WTC11 (cell line): ENCODE measurements around the gene ADGRA1. TPM values are rescaled to one million over a fixed set of nuclear protein-coding genes. Genes with fewer than 3 reads are reported as not detected.

Experiments
- ATAC-seq: fragments of 200-7000 bp; cut with Tn5 transposase; 2 replicates; pipeline ENCODE4 v1.10.0; 2021; ENCODE audit warnings: mild to moderate bottlenecking, moderate library complexity
- CTCF ChIA-PET: fragments of 300-600 bp; sonication (Branson Sonifier 250); formaldehyde crosslinking; loops from one replicate; lab custom pipeline; 2021; ENCODE audit warnings: antibody characterized with exemption; lab: Charles Lee
- POLR2A ChIA-PET: fragments of 350-600 bp; sonication (Branson Sonifier 250); formaldehyde crosslinking; loops from one replicate; lab custom pipeline; 2021; ENCODE audit warnings: antibody characterized with exemption; lab: Charles Lee
- DNase-seq: peaks from one replicate; pipeline ENCODE4 v3.0.0; 2021; ENCODE audit warnings: low spot score
- H3K27ac Mint-ChIP-seq: 2 replicates; pipeline ENCODE4 v1.8.0; 2021; ENCODE audit warnings: mixed read lengths
- H3K27me3 Mint-ChIP-seq: 2 replicates; pipeline ENCODE4 v1.8.0; 2021; ENCODE audit warnings: low read depth, mild to moderate bottlenecking, moderate library complexity, mixed read lengths
- H3K36me3 Mint-ChIP-seq: 2 replicates; pipeline ENCODE4 v1.8.0; 2021; ENCODE audit warnings: mixed read lengths
- H3K4me1 Mint-ChIP-seq: 2 replicates; pipeline ENCODE4 v1.8.0; 2022; ENCODE audit warnings: mixed read lengths
- H3K4me3 Mint-ChIP-seq: 2 replicates; pipeline ENCODE4 v1.8.0; 2021; ENCODE audit warnings: mild to moderate bottlenecking, moderate library complexity, mixed read lengths
- H3K9me3 Mint-ChIP-seq: 2 replicates; pipeline ENCODE4 v1.8.0; 2021; ENCODE audit warnings: mixed read lengths
- AR ChIP-seq: fragments of 250-450 bp; sonication (Bioruptor Pico); IDR thresholded peaks from 2 replicates; pipeline ENCODE4 v1.9.0; 2021; ENCODE audit warnings: mild to moderate bottlenecking
- ATF6 ChIP-seq: sonication (generic); formaldehyde crosslinking; IDR thresholded peaks from 2 replicates; pipeline ENCODE4 v1.8.1; 2023; ENCODE audit warnings: mild to moderate bottlenecking, missing genetic modification reagents
- CBFB ChIP-seq: sonication (generic); formaldehyde crosslinking; IDR thresholded peaks from 2 replicates; pipeline ENCODE4 v1.8.1; 2022; ENCODE audit warnings: mild to moderate bottlenecking, low read depth, missing genetic modification reagents
- CREM ChIP-seq: sonication (generic); formaldehyde crosslinking; IDR thresholded peaks from 2 replicates; pipeline ENCODE4 v1.8.1; 2022; ENCODE audit warnings: mild to moderate bottlenecking, missing genetic modification reagents, moderate library complexity
- ESRRA ChIP-seq: sonication (generic); formaldehyde crosslinking; IDR thresholded peaks from 2 replicates; pipeline ENCODE4 v1.8.1; 2022; ENCODE audit warnings: mild to moderate bottlenecking, missing genetic modification reagents, borderline replicate concordance
- MAX ChIP-seq: sonication (generic); formaldehyde crosslinking; IDR thresholded peaks from 2 replicates; pipeline ENCODE4 v1.8.0; 2022; ENCODE audit warnings: mild to moderate bottlenecking, missing genetic modification reagents
- NFYB ChIP-seq: sonication (generic); formaldehyde crosslinking; conservative IDR thresholded peaks from 2 replicates; pipeline ENCODE4 v1.8.0; 2022; ENCODE audit warnings: low read depth, missing genetic modification reagents
- RORB ChIP-seq: fragments of 250-450 bp; sonication (Bioruptor Pico); IDR thresholded peaks from 2 replicates; pipeline ENCODE4 v1.9.0; 2021; ENCODE audit warnings: mild to moderate bottlenecking
- SMAD4 ChIP-seq: sonication (generic); formaldehyde crosslinking; IDR thresholded peaks from 2 replicates; pipeline ENCODE4 v1.8.0; 2022; ENCODE audit warnings: mild to moderate bottlenecking, missing genetic modification reagents
- ZNF532 ChIP-seq: fragments of 250-450 bp; sonication (Bioruptor Pico); IDR thresholded peaks from 2 replicates; pipeline ENCODE4 v1.9.0; 2021; ENCODE audit warnings: mild to moderate bottlenecking, borderline replicate concordance
- total RNA-seq: library from RNA; stranded (reverse); gene quantifications from 3 replicates; pipeline ENCODE4 v1.2.3, GENCODE V29; 2021
- TF ChIP-seq, protein P1 (sequence below): sonication (generic); formaldehyde crosslinking; IDR thresholded peaks from 2 replicates; pipeline ENCODE4 v1.8.1; 2022; ENCODE audit warnings: mild to moderate bottlenecking, moderate library complexity, missing genetic modification reagents
- TF ChIP-seq, protein P2 (sequence below): fragments of 200-600 bp; IDR thresholded peaks from 2 replicates; pipeline ENCODE4 v1.8.0; 2022; ENCODE audit warnings: antibody characterized with exemption
- TF ChIP-seq, protein P3 (sequence below): sonication (generic); formaldehyde crosslinking; IDR thresholded peaks from 2 replicates; pipeline ENCODE4 v1.8.1; 2022; ENCODE audit warnings: mild to moderate bottlenecking, missing genetic modification reagents, moderate library complexity, borderline replicate concordance
- TF ChIP-seq, protein P4 (sequence below): fragments of 250-450 bp; sonication (Bioruptor Pico); IDR thresholded peaks from 2 replicates; pipeline ENCODE4 v1.9.0; 2021; ENCODE audit warnings: mild to moderate bottlenecking
- TF ChIP-seq, protein P5 (sequence below): sonication (generic); formaldehyde crosslinking; IDR thresholded peaks from 2 replicates; pipeline ENCODE4 v1.8.0; 2022; ENCODE audit warnings: mild to moderate bottlenecking, missing genetic modification reagents

ADGRA1 gene
- total RNA-seq, 1 experiment from 2014 or later = 0.20 TPM

DNA sequence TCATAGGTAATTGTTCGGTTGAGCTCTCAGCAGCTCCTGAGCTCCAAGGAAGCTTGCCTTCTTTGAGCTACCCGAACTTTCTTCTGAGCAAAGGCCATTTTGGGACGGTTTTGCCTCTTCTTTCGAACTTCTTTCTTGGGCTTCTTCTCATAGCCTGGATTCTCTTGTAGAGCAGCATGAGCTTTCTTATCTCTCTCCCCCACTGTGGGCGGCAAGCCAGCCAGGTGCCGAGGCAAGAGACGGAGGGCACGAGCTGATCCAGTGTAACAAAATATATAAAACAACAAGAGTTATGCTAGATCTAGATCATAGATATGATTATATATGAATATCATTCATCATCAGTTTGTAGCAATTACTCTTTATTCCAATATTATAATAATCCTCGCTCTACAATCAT is 55.8 kb downstream of the ADGRA1 start:
- TF ChIP-seq RORB (CRISPR knock-in tag) (no peak), CBFB (CRISPR knock-in tag) (no peak)
- TF ChIP-seq, protein P1, sequence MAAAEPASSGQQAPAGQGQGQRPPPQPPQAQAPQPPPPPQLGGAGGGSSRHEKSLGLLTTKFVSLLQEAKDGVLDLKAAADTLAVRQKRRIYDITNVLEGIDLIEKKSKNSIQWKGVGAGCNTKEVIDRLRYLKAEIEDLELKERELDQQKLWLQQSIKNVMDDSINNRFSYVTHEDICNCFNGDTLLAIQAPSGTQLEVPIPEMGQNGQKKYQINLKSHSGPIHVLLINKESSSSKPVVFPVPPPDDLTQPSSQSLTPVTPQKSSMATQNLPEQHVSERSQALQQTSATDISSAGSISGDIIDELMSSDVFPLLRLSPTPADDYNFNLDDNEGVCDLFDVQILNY (CRISPR knock-in tag) = no peak
- Mint-ChIP-seq H3K4me3 (no peak overlapping the region), H3K4me1 (peaks cover 32% of the 10 kb centered on the region), H3K27me3 (peaks cover 5% of the 10 kb centered on the region; the same call in 1 of the 2 replicates), H3K27ac (no peak overlapping the region), H3K9me3 (peaks cover 19% of the 10 kb centered on the region), H3K36me3 (peaks cover 20% of the 10 kb centered on the region)
- CTCF ChIA-PET = interaction anchor here (0.5 to 2.5 kb wide), 26 partner anchors 9 to 239 kb away, joined by 3 to 19 read pairs (median 5); no protein-coding TSS in a partner anchor
- DNase-seq (no peak), ATAC-seq (no peak)
- POLR2A ChIA-PET = no interaction called here

GRCh38 chr10:133144771-133145170 is 57.0 kb downstream of the ADGRA1 start:
- Mint-ChIP-seq H3K4me1 (peaks cover 38% of the 10 kb centered on the region), H3K27ac (peak overlapping the region; percentile 50; the same call in 1 of the 2 replicates), H3K4me3 (no peak overlapping the region; the same call in 1 of the 2 replicates), H3K9me3 (peaks cover 31% of the 10 kb centered on the region), H3K27me3 (peaks cover 5% of the 10 kb centered on the region; the same call in 1 of the 2 replicates), H3K36me3 (peaks cover 33% of the 10 kb centered on the region)
- ChIA-PET CTCF (interaction anchor here (1.1 to 2.5 kb wide), 6 partner anchors 14 to 206 kb away, joined by 3 to 12 read pairs (median 7); no protein-coding TSS in a partner anchor), POLR2A (no interaction called here)
- TF ChIP-seq, protein P1 (CRISPR knock-in tag) = no peak
- TF ChIP-seq, protein P2, sequence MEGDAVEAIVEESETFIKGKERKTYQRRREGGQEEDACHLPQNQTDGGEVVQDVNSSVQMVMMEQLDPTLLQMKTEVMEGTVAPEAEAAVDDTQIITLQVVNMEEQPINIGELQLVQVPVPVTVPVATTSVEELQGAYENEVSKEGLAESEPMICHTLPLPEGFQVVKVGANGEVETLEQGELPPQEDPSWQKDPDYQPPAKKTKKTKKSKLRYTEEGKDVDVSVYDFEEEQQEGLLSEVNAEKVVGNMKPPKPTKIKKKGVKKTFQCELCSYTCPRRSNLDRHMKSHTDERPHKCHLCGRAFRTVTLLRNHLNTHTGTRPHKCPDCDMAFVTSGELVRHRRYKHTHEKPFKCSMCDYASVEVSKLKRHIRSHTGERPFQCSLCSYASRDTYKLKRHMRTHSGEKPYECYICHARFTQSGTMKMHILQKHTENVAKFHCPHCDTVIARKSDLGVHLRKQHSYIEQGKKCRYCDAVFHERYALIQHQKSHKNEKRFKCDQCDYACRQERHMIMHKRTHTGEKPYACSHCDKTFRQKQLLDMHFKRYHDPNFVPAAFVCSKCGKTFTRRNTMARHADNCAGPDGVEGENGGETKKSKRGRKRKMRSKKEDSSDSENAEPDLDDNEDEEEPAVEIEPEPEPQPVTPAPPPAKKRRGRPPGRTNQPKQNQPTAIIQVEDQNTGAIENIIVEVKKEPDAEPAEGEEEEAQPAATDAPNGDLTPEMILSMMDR = no peak
- TF ChIP-seq ATF6 (CRISPR knock-in tag) (no peak), AR (CRISPR knock-in tag) (no peak), SMAD4 (CRISPR knock-in tag) (no peak), ZNF532 (CRISPR knock-in tag) (no peak), NFYB (no peak), CREM (CRISPR knock-in tag) (no peak), MAX (CRISPR knock-in tag) (no peak), ESRRA (CRISPR knock-in tag) (no peak)
- TF ChIP-seq, protein P3, sequence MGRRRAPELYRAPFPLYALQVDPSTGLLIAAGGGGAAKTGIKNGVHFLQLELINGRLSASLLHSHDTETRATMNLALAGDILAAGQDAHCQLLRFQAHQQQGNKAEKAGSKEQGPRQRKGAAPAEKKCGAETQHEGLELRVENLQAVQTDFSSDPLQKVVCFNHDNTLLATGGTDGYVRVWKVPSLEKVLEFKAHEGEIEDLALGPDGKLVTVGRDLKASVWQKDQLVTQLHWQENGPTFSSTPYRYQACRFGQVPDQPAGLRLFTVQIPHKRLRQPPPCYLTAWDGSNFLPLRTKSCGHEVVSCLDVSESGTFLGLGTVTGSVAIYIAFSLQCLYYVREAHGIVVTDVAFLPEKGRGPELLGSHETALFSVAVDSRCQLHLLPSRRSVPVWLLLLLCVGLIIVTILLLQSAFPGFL (CRISPR knock-in tag) = no peak
- TF ChIP-seq, protein P4, sequence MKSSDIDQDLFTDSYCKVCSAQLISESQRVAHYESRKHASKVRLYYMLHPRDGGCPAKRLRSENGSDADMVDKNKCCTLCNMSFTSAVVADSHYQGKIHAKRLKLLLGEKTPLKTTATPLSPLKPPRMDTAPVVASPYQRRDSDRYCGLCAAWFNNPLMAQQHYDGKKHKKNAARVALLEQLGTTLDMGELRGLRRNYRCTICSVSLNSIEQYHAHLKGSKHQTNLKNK (CRISPR knock-in tag) = no peak
- TF ChIP-seq, protein P5, sequence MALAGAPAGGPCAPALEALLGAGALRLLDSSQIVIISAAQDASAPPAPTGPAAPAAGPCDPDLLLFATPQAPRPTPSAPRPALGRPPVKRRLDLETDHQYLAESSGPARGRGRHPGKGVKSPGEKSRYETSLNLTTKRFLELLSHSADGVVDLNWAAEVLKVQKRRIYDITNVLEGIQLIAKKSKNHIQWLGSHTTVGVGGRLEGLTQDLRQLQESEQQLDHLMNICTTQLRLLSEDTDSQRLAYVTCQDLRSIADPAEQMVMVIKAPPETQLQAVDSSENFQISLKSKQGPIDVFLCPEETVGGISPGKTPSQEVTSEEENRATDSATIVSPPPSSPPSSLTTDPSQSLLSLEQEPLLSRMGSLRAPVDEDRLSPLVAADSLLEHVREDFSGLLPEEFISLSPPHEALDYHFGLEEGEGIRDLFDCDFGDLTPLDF (CRISPR knock-in tag) = no peak
- ATAC-seq = no peak
- DNase-seq = peak; percentile 7
